ENCODE results near the gene RGS4.

GRCh38 chr1:163039707-163040093, 29.5 kb upstream of the RGS4 start:
- TF ChIP-seq ZNF274 (IDR thresholded peaks at IDR 0.05; ENCODE audit: low read depth, low read length), result no peak
- no peak for TF ChIP-seq YY1 (IDR thresholded peaks at IDR 0.05; ENCODE audit: insufficient read depth, insufficient read length)
- TF ChIP-seq SUZ12 (IDR thresholded peaks at IDR 0.05; ENCODE audit: extremely low read depth, insufficient read depth, insufficient read length), result no peak
